Activated naive CD4-positive, alpha-beta T cell treated with anti-CD3 and anti-CD28 coated beads, Interleukin-2, amount 50 U/mL, for 72 hours (primary cell): ENCODE data around the gene CCDC188. TPM values are rescaled to one million over a fixed set of nuclear protein-coding genes. Genes with fewer than 3 reads are reported as not detected.

Experiments
- ATAC-seq, 2 donors: fragments of 150-1000 bp; cut with Tn5 transposase; 2 replicates each; pipeline ENCODE4 v1.10.0; 2021; ENCODE audit warnings: mild to moderate bottlenecking in 2 of 2, moderate library complexity in 2 of 2
- DNase-seq, 2 donors: peaks; one replicate each; pipeline ENCODE4 v3.0.0; 2021 to 2022; ENCODE audit warnings: low spot score in 2 of 2
- H3K27ac Mint-ChIP-seq, 2 donors: one replicate each; pipeline ENCODE4 v1.8.0; 2022; ENCODE audit warnings: mild to moderate bottlenecking in 2 of 2, mixed read lengths in 2 of 2
- H3K36me3 Mint-ChIP-seq, 2 donors: one replicate each; pipeline ENCODE4 v1.8.0; 2022; ENCODE audit warnings: mixed read lengths in 2 of 2
- H3K9me3 Mint-ChIP-seq, 2 donors: one replicate each; pipeline ENCODE4 v1.8.0; 2022; ENCODE audit warnings: mixed read lengths in 2 of 2
- total RNA-seq, 2 donors: library from RNA; stranded (reverse); gene quantifications; one replicate each; pipeline ENCODE4 v1.2.3, GENCODE V29; 2022

Gene CCDC188
- not detected for total RNA-seq

DNA sequence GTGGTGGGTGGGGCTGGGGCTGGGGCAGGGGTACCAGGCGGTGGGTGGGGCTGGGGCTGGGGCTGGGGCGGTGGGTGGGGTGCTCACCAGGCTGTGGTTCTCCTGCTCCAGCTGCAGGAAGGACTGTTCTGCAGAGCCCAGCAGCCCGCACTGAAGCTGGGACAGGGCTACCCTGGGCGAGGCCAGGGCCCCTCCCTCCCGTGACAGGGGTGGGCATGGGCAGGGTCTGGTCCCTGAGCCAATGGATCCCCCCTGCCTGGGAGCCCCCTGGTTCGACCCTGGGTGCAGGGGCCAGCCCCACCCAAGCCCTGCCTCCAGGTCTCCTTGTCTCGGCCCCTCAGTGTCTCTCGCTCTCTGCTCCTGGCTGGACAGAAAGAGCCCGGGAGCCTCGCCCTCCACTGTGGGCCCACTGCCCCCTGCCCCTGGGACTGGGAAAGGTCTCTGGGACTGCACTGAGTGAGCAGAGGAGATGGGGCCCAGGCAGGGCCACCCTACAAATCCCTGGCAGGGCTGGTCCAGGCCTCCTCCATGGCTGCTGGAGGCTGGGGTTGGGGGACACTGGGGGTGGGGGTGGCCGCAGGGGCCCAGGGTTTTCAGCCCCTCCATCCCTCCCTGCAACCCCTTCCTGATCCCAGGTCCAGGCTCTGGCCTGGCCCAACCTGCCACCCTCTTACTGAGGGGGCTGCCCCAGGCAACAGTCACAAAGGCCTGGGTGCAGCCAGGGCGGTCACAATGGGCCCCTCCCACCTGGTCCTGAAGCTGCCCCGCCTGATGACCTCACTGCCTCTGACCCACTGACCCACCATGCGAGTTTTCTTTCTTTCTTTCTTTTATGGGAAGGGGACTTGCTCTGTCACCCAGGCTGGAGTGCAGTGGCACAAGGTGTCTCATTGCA is at the start of gene CCDC188:
Gene CCDC188 (minus strand): TSS at position 675 of the 895 bp plus-strand sequence. CDS start 69 bp downstream, at position 606.
- ATAC-seq (no peak), DNase-seq (no peak)
- Mint-ChIP-seq H3K27ac (peak within 1 kb of the TSS in 1 of 2 donors; percentile 72), H3K9me3 (no peaks in the 10 kb centered on the region), H3K36me3 (no peaks in the 10 kb centered on the region)

DNA sequence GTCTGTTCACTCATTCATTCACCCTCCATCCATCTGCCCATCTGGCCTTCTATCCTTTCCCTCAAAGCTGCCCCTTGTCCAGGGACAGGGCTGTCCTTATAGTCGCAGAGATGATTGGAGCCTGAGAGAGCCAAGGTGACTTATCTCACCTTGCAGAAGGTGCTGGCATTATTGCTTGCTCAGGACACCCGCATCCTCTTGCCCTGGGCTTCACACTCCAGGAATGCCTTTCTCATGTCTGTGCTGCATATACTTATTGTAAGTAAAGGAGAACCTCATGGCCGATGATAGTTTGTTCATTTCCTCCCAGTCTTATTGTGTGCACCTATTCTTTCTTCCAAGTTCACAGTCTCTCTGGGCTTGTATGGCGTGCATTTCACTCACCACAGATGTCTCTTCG is 49.1 kb upstream of the CCDC188 start:
- Mint-ChIP-seq H3K36me3 (no peaks in the 10 kb centered on the region), H3K9me3 (no peaks in the 10 kb centered on the region), H3K27ac (no peak overlapping the region)
- DNase-seq (no peak), ATAC-seq (no peak)

DNA sequence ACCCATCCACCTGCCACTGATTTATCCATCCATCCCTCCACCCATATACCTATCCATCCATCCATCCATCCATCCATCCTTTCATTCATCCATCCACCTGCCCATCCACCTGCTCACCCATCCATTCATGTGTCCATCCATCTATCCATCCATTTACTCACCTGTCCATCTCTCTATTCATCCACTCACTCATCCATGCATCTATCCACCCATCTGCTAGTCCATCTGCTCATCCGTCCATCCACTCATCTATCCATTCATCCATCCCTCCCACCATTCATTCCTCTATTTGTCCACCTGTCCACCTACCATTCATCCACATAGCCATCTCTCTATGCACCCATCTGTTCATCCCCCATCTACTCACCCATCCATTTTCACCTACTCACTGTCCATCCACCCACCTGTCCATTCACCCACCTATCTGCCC is 48.6 kb upstream of the CCDC188 start:
- Mint-ChIP-seq H3K9me3 (no peaks in the 10 kb centered on the region), H3K36me3 (no peaks in the 10 kb centered on the region), H3K27ac (no peak overlapping the region)
- ATAC-seq (no peak), DNase-seq (no peak)

DNA sequence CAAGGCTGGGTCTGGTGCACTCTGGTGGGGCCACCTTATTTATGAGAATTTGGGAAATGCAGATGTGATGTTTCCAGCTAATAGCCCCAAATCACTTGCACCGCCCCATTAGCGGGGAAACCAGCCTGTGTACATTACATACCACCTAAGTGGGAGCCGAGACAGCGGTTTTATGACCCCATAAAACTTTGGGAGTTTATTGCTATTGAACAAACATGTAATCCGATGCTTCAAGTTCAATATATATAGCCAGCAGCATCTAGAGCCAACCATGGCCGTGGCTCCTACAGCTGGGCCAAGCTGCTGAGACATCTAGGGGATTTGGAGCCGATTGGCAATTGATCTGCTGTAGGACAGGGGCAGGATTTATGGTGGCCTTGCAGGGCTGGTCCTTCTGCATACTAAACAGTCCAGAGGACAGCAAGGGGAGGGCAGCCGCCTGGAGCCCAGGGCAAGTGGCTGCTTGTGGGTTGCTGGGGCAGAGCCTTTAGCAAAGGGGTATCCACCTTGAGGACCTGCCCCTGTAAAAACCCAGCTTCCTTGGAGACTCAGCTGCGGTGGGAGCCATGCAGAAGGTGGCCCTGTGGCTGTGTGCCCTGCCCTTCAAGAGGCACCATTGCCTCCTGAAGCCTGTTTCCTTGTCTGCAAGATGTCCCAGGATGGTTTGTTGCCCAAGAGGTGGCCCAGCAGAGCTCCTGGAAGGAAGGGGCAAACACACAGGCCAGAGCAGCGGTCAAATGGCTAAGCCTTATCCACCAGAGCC is 47.9 kb upstream of the CCDC188 start:
- Mint-ChIP-seq H3K36me3 (no peaks in the 10 kb centered on the region), H3K27ac (no peak overlapping the region), H3K9me3 (no peaks in the 10 kb centered on the region)
- DNase-seq (no peak), ATAC-seq (no peak)

DNA sequence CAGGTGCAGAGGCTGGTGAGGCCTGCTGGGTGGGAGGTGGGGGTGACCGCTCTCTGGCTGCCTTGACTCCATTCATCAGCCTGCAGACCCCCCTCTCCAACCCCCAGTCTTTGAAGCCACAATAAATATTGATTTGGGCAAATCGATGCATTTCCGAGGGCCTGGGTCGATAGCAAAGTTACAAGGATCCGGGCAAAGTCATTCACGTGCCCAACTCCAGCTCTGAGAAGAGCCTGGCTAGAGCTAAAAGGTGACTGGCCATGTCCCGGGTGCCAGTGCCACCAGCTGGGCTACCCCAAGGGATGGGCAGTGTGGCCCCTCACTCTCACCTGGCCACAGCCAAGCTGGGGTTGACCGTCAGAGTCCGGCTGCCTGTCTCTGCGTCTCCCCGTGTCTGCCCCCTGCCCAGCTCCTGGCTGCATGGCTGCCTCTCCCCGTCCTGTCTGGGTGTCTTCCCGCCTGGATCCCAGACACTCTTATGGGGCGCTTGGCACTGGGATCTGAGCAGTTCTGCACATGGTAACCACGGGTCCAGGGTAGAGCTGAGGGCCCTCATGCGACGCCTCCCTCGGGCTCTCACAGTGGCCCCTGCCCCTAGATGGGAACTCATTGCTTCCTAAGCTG is 46.7 kb upstream of the CCDC188 start:
- ATAC-seq (no peak), DNase-seq (no peak)
- Mint-ChIP-seq H3K9me3 (no peaks in the 10 kb centered on the region), H3K36me3 (no peaks in the 10 kb centered on the region), H3K27ac (no peak overlapping the region)

DNA sequence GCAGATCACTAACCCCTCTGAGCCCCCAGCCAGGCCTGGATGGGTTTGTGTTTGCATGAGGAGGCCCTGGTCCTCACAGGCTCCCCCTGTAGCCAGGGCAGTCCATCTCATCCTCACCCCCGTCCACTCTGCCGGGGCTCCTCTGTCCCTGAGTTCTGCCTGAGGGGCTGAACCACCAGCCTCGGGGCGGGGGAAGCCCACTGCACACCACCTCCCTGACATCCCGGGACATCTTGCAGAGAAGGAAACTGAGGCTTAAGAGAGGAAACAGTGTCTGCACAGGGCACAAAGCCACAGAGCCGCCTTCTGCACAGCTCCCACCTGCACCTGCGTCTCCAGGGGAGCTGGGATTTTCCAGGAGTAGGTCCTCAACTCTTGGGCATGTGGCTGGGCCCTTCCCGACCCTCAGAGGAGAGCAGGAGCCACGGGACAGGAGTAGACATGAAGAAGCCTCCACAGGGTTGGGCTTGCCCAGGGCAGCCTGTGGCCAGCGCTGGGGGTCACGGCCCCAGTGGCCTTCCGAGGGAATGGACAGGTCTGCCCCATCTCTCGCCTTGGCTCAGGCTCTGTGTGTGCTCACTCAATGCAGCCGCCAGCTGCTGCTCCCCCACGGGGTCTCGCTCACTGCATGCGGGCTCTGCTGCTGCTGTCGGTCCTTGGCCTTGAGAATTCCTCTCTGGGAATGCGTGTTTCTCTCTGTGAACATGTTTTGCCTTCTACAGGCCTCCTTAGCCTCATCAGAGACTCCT is 45.4 kb upstream of the CCDC188 start:
- H3K27ac Mint-ChIP-seq = no peak overlapping the region
- ATAC-seq = no peak
- H3K36me3 Mint-ChIP-seq = no peaks in the 10 kb centered on the region
- no peaks in the 10 kb centered on the region for H3K9me3 Mint-ChIP-seq
- DNase-seq = no peak

DNA sequence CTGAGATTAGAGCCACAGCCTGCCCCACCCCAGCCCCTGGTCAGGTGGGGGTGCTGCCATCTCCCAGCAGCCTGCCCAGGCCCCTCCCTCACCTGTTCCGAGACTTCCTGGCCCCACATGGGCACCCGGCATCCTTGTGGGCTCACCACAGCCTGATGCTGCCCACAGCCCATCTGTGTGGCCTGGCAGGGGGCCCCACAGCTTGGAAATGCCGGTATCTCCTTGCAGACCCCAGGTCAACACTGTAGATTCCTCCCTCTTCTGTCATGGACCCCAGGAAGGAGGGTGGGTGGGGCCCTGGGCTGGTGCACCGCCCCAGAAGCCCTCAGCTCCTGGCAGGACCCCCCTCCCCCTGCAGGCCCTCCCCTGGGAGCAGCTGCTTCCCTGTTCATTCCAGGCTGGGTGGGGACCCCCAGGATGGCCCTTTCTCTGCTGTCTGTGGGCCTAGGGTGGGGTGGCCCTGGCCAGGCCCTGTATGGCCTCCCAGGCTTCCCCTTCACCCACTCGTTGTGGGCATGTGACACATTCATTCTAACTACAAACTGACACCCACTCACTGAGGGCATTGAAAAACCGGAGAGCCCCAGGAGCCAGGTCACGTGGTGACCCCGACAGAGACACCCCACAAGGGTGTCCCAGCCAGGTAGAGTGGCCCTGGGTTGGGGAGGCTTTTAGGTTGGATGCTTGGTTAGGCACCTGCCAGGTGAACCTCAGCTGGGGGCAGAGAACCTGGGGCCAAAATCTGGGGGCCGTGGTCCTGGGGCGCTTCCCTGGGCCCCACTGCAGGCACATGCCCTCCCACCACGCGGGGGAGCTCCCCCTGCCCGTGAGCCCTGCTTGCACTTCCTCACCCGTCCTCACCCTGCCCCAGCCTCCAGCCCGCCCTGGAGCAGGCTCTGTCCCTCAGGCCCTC is 44.1 kb upstream of the CCDC188 start:
- DNase-seq = no peak
- no peaks in the 10 kb centered on the region for H3K36me3 Mint-ChIP-seq

DNA sequence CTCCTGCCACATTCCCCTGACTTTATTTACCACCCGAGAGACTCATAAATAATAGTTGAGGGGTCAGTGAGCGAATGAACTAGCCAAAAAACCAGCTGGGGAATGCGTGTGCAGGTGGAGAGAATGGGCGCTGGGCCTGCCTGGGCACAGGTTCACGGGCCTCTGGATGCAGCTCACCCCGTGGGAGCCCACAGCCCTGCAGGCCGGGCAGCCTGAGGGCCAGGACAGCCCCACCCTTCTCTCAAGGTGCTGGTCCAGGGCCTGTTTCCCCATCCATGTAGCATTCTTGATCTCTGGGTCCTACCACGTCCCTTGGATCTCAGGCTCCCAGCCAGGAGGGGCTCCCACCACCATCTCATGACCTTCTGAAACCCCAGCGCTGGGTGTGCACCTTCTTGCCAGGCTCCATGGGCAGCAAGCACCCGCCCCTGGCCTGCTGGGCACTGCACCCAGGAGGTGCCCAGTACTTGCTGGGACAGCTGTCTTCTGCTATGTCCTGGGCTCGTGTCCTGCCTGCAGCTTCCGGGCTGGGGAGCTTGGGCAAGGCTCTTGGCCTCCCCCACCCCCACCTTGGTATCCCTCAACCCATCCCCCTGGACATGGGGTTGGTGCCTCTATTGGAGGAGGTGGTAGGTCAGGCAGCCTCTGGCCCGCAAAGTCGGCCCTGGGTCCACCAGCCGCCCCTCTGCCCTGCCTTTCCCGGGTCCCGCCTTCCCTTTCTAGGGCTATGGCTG is 43.1 kb upstream of the CCDC188 start:
- no peak for ATAC-seq
- no peaks in the 10 kb centered on the region for H3K9me3 Mint-ChIP-seq
- no peak for DNase-seq
- no peak overlapping the region for H3K27ac Mint-ChIP-seq
- no peaks in the 10 kb centered on the region for H3K36me3 Mint-ChIP-seq

More for the DNA sequence above, 44.1 kb upstream of the CCDC188 start:
- Mint-ChIP-seq H3K9me3 (no peaks in the 10 kb centered on the region), H3K27ac (no peak overlapping the region)
- no peak for ATAC-seq

DNA sequence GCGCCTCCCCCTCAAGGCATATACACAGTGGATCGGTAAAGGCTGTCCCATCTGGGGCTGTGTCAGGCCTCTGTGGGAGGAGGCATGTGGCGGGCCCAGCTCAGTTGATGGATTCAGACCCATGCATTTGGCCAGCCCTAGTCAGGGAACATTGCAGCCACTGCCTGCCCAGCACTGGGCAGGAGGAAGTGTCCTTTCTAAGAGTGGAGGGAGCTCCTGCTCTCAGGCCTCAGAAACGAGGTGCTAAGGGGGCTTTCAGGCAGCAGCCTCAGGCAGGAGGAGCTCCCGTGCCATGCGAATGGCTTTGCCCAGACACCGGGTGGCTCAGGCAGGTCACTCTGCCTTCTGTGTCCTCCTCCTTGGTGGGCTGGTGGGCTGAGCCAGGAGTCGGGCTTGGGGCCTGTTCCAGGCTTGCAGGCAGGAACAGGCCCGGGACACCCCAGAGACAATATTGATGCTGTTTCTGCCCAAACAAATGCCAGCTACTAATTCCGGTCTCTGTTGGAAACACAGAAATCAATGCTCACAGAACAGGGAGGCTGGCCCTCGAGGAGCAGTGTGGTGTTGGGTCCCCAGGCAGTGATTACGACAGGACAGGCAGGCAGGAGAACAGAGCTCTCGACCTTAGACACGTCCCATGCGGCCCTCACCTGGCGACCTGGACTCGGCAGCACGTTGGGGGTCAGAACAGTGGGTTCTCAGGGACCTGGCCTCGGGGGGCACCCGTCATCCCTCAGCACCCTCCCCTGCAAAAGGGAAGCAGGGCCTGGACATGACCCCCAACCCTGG is 42.3 kb upstream of the CCDC188 start:
- Mint-ChIP-seq H3K36me3 (no peaks in the 10 kb centered on the region), H3K27ac (no peak overlapping the region), H3K9me3 (no peaks in the 10 kb centered on the region)
- ATAC-seq (no peak), DNase-seq (no peak)

DNA sequence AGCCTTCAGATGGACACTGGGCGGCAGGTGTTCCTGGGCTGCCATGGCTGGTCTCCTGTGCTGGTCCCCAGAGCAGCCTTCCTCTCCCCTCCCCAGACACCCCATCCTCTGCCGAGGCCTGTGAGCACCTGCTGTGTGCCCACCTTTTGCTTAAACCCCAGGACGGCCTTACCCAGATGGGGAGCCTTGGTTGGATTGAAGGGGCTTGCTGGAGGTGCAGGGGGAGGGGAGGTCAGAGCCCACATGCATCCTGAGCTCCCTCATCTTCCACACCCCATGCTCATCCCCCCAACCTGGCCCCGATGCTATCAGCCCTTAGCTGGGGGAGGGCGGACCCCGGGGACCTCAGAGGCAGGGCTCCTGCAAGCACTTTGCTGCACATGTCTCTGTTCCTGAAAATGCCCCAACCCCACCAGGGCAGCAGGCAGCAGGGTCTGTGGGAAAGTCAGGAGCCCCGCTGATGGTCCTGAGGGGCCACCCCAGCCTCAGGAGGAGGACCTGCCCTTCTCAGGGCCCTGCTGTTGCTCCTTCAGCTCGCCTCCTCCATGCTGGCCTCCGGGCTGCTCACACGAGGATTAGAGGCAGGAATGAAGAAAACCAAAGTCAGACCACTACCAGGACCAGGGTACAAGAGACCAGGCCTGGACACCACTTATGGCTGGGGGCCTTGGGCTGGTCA is 41.6 kb upstream of the CCDC188 start:
- ATAC-seq (no peak), DNase-seq (no peak)
- H3K27ac Mint-ChIP-seq = no peak overlapping the region
- no peaks in the 10 kb centered on the region for H3K9me3 Mint-ChIP-seq
- H3K36me3 Mint-ChIP-seq = no peaks in the 10 kb centered on the region

DNA sequence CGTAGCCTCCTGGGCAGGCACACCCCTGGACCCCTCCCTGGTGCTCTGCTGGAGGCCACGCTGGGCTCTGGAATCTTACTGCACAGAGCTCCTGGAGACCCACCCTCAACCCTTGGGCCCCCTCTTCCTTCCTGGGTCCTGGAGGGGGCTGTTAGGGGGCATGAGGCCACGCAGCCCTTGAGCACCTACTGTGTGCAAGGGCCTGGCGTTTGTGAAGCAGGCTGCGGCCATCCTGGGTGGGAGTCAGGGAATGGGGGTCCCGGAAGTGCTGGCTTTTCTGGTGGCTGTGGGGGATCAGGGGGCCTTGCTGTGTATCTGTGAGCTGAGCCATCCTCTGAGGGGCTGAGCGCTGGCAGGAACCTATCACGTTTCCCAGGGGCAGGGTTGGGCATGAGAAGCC is 40.9 kb upstream of the CCDC188 start:
- Mint-ChIP-seq H3K27ac (no peak overlapping the region), H3K36me3 (no peaks in the 10 kb centered on the region), H3K9me3 (no peaks in the 10 kb centered on the region)
- ATAC-seq (no peak), DNase-seq (no peak)

DNA sequence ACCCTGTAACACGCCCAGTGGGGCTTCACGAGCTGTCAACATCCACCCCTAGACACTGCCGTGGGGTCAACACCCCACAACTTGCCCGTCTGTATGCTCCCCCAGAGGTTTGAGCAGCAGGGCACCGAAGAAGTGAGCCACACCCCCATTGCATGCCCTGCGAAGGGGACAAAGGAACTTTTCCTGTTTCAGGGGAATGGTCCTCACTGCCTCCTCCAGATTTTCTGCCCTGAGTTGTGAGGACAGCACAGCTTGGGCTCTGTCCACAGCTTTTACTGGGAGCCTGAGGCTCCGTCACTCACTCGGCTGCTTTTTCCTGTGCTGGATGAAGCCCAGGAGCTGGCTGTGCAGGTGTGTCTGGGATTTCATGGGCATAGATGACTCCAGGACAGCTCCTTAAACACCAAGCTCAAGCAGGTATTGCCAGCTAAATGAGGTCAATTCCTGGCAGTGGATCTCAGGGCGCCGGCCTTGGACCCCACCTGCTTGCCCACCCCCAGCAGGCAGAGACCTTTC is 40.2 kb upstream of the CCDC188 start:
- Mint-ChIP-seq H3K27ac (no peak overlapping the region), H3K36me3 (no peaks in the 10 kb centered on the region), H3K9me3 (no peaks in the 10 kb centered on the region)
- DNase-seq (no peak), ATAC-seq (no peak)

DNA sequence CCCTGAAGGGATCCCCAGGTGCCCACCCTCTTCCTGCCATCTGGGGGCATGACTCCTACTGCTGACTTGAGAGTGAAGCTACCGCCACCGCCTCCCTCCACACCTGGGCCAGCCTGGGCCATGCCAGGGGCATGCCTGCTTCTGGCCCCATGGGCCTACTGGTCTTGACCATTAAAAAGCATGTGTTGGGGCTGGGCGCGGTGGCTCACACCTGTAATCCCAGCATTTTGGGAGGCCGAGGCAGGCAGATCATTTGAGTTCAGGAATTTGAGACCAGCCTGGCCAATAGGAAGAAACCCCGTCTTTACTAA is 37.7 kb upstream of the CCDC188 start:
- Mint-ChIP-seq H3K27ac (no peak overlapping the region), H3K9me3 (no peaks in the 10 kb centered on the region), H3K36me3 (no peaks in the 10 kb centered on the region)
- DNase-seq = no peak
- no peak for ATAC-seq
